ENCODE results near the gene C20orf141.
"Not testable (repeated sequence)": the region's sequence is repeated elsewhere in the genome, so short reads cannot be mapped to it uniquely, and the experiment has no call there.

Gene C20orf141

GRCh38 chr20:2814587-2815051, at the start of gene C20orf141:
C20orf141 (plus strand) TSS chr20:2814987; CDS start chr20:2815185, 198 bp downstream.
- DNase-seq = no peak

GRCh38 chr20:2767768-2768631, 46.8 kb upstream of the C20orf141 start:
- DNase-seq = no peak

- DNase-seq = no peak
These were observed 46.2 kb upstream of the C20orf141 start for GRCh38 chr20:2768632-2769015.

GRCh38 chr20:2770091-2770490, 44.7 kb upstream of the C20orf141 start:
- DNase-seq = not testable (repeated sequence)

- peak; percentile 79 for DNase-seq
These were observed 43.1 kb upstream of the C20orf141 start for GRCh38 chr20:2771631-2772080.

- DNase-seq = no peak
These were observed 41.0 kb upstream of the C20orf141 start for GRCh38 chr20:2773812-2774211.

GRCh38 chr20:2775139-2775538, 39.6 kb upstream of the C20orf141 start:
- peak; percentile 24 for DNase-seq

GRCh38 chr20:2778602-2779321, 36.0 kb upstream of the C20orf141 start:
- no peak for DNase-seq

GRCh38 chr20:2780948-2781347, 33.8 kb upstream of the C20orf141 start:
- DNase-seq = no peak

GRCh38 chr20:2783908-2784566, 30.8 kb upstream of the C20orf141 start:
- no peak for DNase-seq

- no peak for DNase-seq
These were observed 21.3 kb upstream of the C20orf141 start for GRCh38 chr20:2793471-2793870.

GRCh38 chr20:2794202-2794748, 20.5 kb upstream of the C20orf141 start:
- peak; percentile 15 for DNase-seq

- DNase-seq = no peak
These were observed 19.8 kb upstream of the C20orf141 start for GRCh38 chr20:2794866-2795447.

GRCh38 chr20:2795451-2795850, 19.3 kb upstream of the C20orf141 start:
- no peak for DNase-seq

- no peak for DNase-seq
These were observed 18.7 kb upstream of the C20orf141 start for GRCh38 chr20:2796011-2796660.

GRCh38 chr20:2797136-2797983, 17.4 kb upstream of the C20orf141 start:
- DNase-seq = no peak

GRCh38 chr20:2798095-2798805, 16.5 kb upstream of the C20orf141 start:
- no peak for DNase-seq

- no peak for DNase-seq
These were observed 16.0 kb upstream of the C20orf141 start for GRCh38 chr20:2798814-2799213.

GRCh38 chr20:2799271-2799670, 15.5 kb upstream of the C20orf141 start:
- no peak for DNase-seq
